Vagina (tissue), 2 donors: Measurements from ENCODE around the gene SORCS2. TPM values are rescaled to one million over a fixed set of nuclear protein-coding genes. Genes with fewer than 3 reads are reported as not detected.

Experiments used
- DNase-seq, 2 donors: peaks; one replicate each; pipeline ENCODE4 v3.0.0-alpha.2; 2017; ENCODE audit errors: extremely low spot score in 2 of 2
- H3K27ac ChIP-seq: fragments of 200-600 bp; sonication (generic); one replicate; pipeline ENCODE4 v1.5.1; 2019
- H3K27me3 ChIP-seq: fragments of 200-600 bp; sonication (generic); one replicate; pipeline ENCODE4 v1.5.1; 2019
- H3K36me3 ChIP-seq, 2 donors: fragments of 200-600 bp; sonication (generic); one replicate each; pipeline ENCODE4 v1.5.1; 2017 to 2019
- H3K4me1 ChIP-seq: fragments of 200-600 bp; sonication (generic); one replicate; pipeline ENCODE4 v1.5.1; 2019
- H3K4me3 ChIP-seq, 2 donors: fragments of 200-600 bp; sonication (generic); 1 replicate in 1 of 2; 2 replicates in 1 of 2; pipeline ENCODE4 v1.5.1; 2016 to 2019
- H3K9me3 ChIP-seq: fragments of 200-600 bp; sonication (generic); one replicate; pipeline ENCODE4 v1.5.1; 2019
- CTCF ChIP-seq, 3 experiments: fragments of 450-650 bp in 2 of 3; fragments of 200-600 bp in 1 of 3; sonication (generic) in 1 of 3; IDR thresholded peaks; one replicate each; pipeline ENCODE4 v1.5.1; 2017 to 2019; ENCODE audit warnings: antibody characterized with exemption in 3 of 3, mild to moderate bottlenecking in 2 of 3, moderate library complexity in 2 of 3
- POLR2A ChIP-seq, 2 donors: fragments of 450-650 bp; IDR thresholded peaks; one replicate each; pipeline ENCODE4 v1.6.1; 2017; ENCODE audit warnings: antibody characterized with exemption in 2 of 2, mild to moderate bottlenecking in 2 of 2, moderate library complexity in 2 of 2
- POLR2AphosphoS5 ChIP-seq, 2 donors: sonication (generic); formaldehyde crosslinking; IDR thresholded peaks; one replicate each; pipeline ENCODE4 v1.9.0; 2017; ENCODE audit warnings: antibody characterized with exemption in 2 of 2, mild to moderate bottlenecking in 2 of 2, low read depth in 1 of 2; ENCODE audit not compliant: insufficient read depth in 1 of 2
- intact Hi-C: fragments of 100-400 bp; cut with DNase I; formaldehyde crosslinking; loops from one replicate; pipeline ENCODE4 v1.15.1; 2023
- total RNA-seq: library from RNA; depleted of rRNA; stranded (reverse); fragments of >200 nt; gene quantifications from one replicate; pipeline ENCODE4 v1.2.3, GENCODE V29; 2016

The SORCS2 gene
- total RNA-seq, 1 donor from 2014 or later: 5.4 TPM

- no peak for DNase-seq
- Histone ChIP-seq H3K9me3 (no peaks in the 10 kb centered on the region), H3K4me3 (no peak overlapping the region), H3K36me3 (no peaks in the 10 kb centered on the region), H3K27me3 (no peaks in the 10 kb centered on the region), H3K27ac (no peak overlapping the region), H3K4me1 (no peaks in the 10 kb centered on the region)
- no peak for TF ChIP-seq CTCF (IDR thresholded peaks at IDR 0.05)
- TF ChIP-seq POLR2A (IDR thresholded peaks at IDR 0.05): no peak
- TF ChIP-seq POLR2AphosphoS5 (IDR thresholded peaks at IDR 0.05; ENCODE audit: insufficient read depth in 1 of 2, low read depth in 1 of 2): no peak
- intact Hi-C loops: no loop called here
These were observed 338.7 kb downstream of the SORCS2 start for GRCh38 chr4:7530932-7531639.

- H3K27me3 ChIP-seq: no peaks in the 10 kb centered on the region
- H3K9me3 ChIP-seq: no peaks in the 10 kb centered on the region
- no peak overlapping the region for H3K4me3 ChIP-seq
- intact Hi-C loops: no loop called here
- H3K27ac ChIP-seq: no peak overlapping the region
- no peaks in the 10 kb centered on the region for H3K36me3 ChIP-seq
- no peak for DNase-seq
- TF ChIP-seq CTCF (IDR thresholded peaks at IDR 0.05) (no peak), POLR2AphosphoS5 (IDR thresholded peaks at IDR 0.05; ENCODE audit: insufficient read depth in 1 of 2, low read depth in 1 of 2) (no peak), POLR2A (IDR thresholded peaks at IDR 0.05) (no peak)
- no peaks in the 10 kb centered on the region for H3K4me1 ChIP-seq
These were observed 339.3 kb downstream of the SORCS2 start for GRCh38 chr4:7531640-7531994.

GRCh38 chr4:7532043-7532442, 339.7 kb downstream of the SORCS2 start:
- H3K4me3 ChIP-seq: no peak overlapping the region
- no peak overlapping the region for H3K27ac ChIP-seq
- intact Hi-C loops: no loop called here
- H3K27me3 ChIP-seq: no peaks in the 10 kb centered on the region
- H3K9me3 ChIP-seq: no peaks in the 10 kb centered on the region
- H3K4me1 ChIP-seq: no peaks in the 10 kb centered on the region
- H3K36me3 ChIP-seq: no peaks in the 10 kb centered on the region
- no peak for DNase-seq
- no peak for TF ChIP-seq POLR2AphosphoS5 (IDR thresholded peaks at IDR 0.05; ENCODE audit: insufficient read depth in 1 of 2, low read depth in 1 of 2)
- no peak for TF ChIP-seq CTCF (IDR thresholded peaks at IDR 0.05)
- TF ChIP-seq POLR2A (IDR thresholded peaks at IDR 0.05): no peak

GRCh38 chr4:7533267-7533666, 340.9 kb downstream of the SORCS2 start:
- no peaks in the 10 kb centered on the region for H3K9me3 ChIP-seq
- H3K27me3 ChIP-seq: no peaks in the 10 kb centered on the region
- TF ChIP-seq POLR2AphosphoS5 (IDR thresholded peaks at IDR 0.05; ENCODE audit: insufficient read depth in 1 of 2, low read depth in 1 of 2) (no peak), POLR2A (IDR thresholded peaks at IDR 0.05) (no peak), CTCF (IDR thresholded peaks at IDR 0.05) (no peak)
- intact Hi-C loops: no loop called here
- H3K36me3 ChIP-seq: no peaks in the 10 kb centered on the region
- H3K27ac ChIP-seq: no peak overlapping the region
- DNase-seq: no peak
- H3K4me3 ChIP-seq: no peak overlapping the region
- H3K4me1 ChIP-seq: no peaks in the 10 kb centered on the region

GRCh38 chr4:7535094-7535493, 342.8 kb downstream of the SORCS2 start:
- H3K27me3 ChIP-seq: no peaks in the 10 kb centered on the region
- no peak for DNase-seq
- TF ChIP-seq POLR2A (IDR thresholded peaks at IDR 0.05) (no peak), POLR2AphosphoS5 (IDR thresholded peaks at IDR 0.05; ENCODE audit: insufficient read depth in 1 of 2, low read depth in 1 of 2) (no peak), CTCF (IDR thresholded peaks at IDR 0.05) (no peak)
- no peak overlapping the region for H3K4me3 ChIP-seq
- H3K27ac ChIP-seq: no peak overlapping the region
- no peaks in the 10 kb centered on the region for H3K4me1 ChIP-seq
- H3K36me3 ChIP-seq: no peaks in the 10 kb centered on the region
- intact Hi-C loops: no loop called here
- no peaks in the 10 kb centered on the region for H3K9me3 ChIP-seq
